PC-9 (cell line): ENCODE results near the gene CLDN15. TPM values are rescaled to one million over a fixed set of nuclear protein-coding genes. Genes with fewer than 3 reads are reported as not detected.
"Not testable (repeated sequence)": the region's sequence is repeated elsewhere in the genome, so short reads cannot be mapped to it uniquely, and the experiment has no call there.

Source experiments
- BruUV-seq: library from RNA; stranded (reverse); fragments of 400-500 nt; replicated peaks from 2 replicates; lab custom pipeline; 2021; lab: Mats Ljungman, UMichigan
- CTCF ChIA-PET: fragments of 300-600 bp; sonication (Branson Sonifier 250); formaldehyde crosslinking; loops from one replicate; lab custom pipeline; 2022; ENCODE audit warnings: antibody characterized with exemption; lab: Charles Lee
- POLR2A ChIA-PET: fragments of 300-600 bp; sonication (Branson Sonifier 250); formaldehyde crosslinking; loops from one replicate; lab custom pipeline; 2022; ENCODE audit warnings: antibody characterized with exemption; ENCODE audit not compliant: unreplicated experiment; lab: Charles Lee
- DNase-seq, 2 experiments: peaks; one replicate each; pipeline versions ENCODE4 v3.0.0 to v3.0.0-alpha.2; 2015 to 2022; ENCODE audit warnings: mixed read lengths in 1 of 2
- H2AFZ ChIP-seq: fragments of 200-600 bp; sonication (generic); 2 replicates; pipeline ENCODE4 v1.8.1; 2017; ENCODE audit warnings: antibody characterized with exemption
- H3F3A ChIP-seq: fragments of 200-600 bp; sonication (generic); 2 replicates; pipeline ENCODE4 v1.8.1; 2017; ENCODE audit warnings: antibody characterized with exemption, mild to moderate bottlenecking, low read depth; ENCODE audit not compliant: insufficient read depth
- H3K27ac ChIP-seq: fragments of 200-600 bp; sonication (generic); 2 replicates; pipeline ENCODE4 v1.6.1; 2016; ENCODE audit warnings: mixed run types
- H3K27me3 ChIP-seq: fragments of 200-600 bp; sonication (generic); 2 replicates; pipeline ENCODE4 v1.6.1; 2016; ENCODE audit warnings: low read depth, mixed run types; ENCODE audit not compliant: insufficient read depth
- H3K36me3 ChIP-seq: fragments of 200-600 bp; sonication (generic); 2 replicates; pipeline ENCODE4 v1.6.1; 2016; ENCODE audit warnings: low read depth, mixed run types
- H3K4me1 ChIP-seq: fragments of 200-600 bp; sonication (generic); replicated peaks from 2 replicates; pipeline ENCODE4 v1.6.1; 2016; ENCODE audit warnings: mixed run types; ENCODE audit not compliant: insufficient read depth
- H3K4me2 ChIP-seq: fragments of 200-600 bp; sonication (generic); 2 replicates; pipeline ENCODE4 v1.6.1; 2017; ENCODE audit warnings: mixed run types
- H3K4me3 ChIP-seq: fragments of 200-600 bp; sonication (generic); 2 replicates; pipeline ENCODE4 v1.6.1; 2016; ENCODE audit warnings: mixed run types
- H3K79me2 ChIP-seq: fragments of 200-600 bp; sonication (generic); 2 replicates; pipeline ENCODE4 v1.6.1; 2017; ENCODE audit warnings: low read depth, mixed run types
- H3K9me2 ChIP-seq: fragments of 200-600 bp; sonication (generic); 2 replicates; pipeline ENCODE4 v1.8.1; 2017; ENCODE audit warnings: mild to moderate bottlenecking; ENCODE audit not compliant: insufficient read depth
- H3K9me3 ChIP-seq: fragments of 200-600 bp; sonication (generic); 2 replicates; pipeline ENCODE4 v1.8.1; 2016; ENCODE audit warnings: low read depth; ENCODE audit not compliant: insufficient read depth
- H4K20me1 ChIP-seq: fragments of 200-600 bp; sonication (generic); 2 replicates; pipeline ENCODE4 v1.8.1; 2017; ENCODE audit not compliant: insufficient read depth
- CTCF ChIP-seq: fragments of 200-600 bp; sonication (generic); conservative IDR thresholded peaks from 2 replicates; pipeline ENCODE4 v1.6.1; 2017; ENCODE audit warnings: mixed run types, antibody characterized with exemption, mild to moderate bottlenecking, moderate library complexity
- EZH2 ChIP-seq: fragments of 200-600 bp; sonication (generic); IDR thresholded peaks from 2 replicates; pipeline ENCODE4 v1.8.0; 2017; ENCODE audit warnings: antibody characterized with exemption, low read depth
- intact Hi-C: fragments of 100-400 bp; cut with micrococcal nuclease; formaldehyde crosslinking; loops from one replicate; pipeline ENCODE4 v1.10.0; 2022; ENCODE audit not compliant: unreplicated experiment
- total RNA-seq: library from RNA; stranded (reverse); gene quantifications from 2 replicates; pipeline ENCODE4 v1.2.3, GENCODE V29; 2021

The CLDN15 gene
- total RNA-seq, 1 experiment from 2014 or later = 17.2 TPM

GRCh38 chr7:101285171-101285570, 47.6 kb upstream of the CLDN15 start:
- CTCF ChIA-PET = no interaction called here
- Histone ChIP-seq H3K27me3 (peaks cover 18% of the 10 kb centered on the region), H3K27ac (no peak overlapping the region), H3K9me3 (no peaks in the 10 kb centered on the region), H2AFZ (no peak overlapping the region), H3K4me2 (no peak overlapping the region), H3K4me3 (no peak overlapping the region), H3K4me1 (no peaks in the 10 kb centered on the region), H4K20me1 (no peaks in the 10 kb centered on the region), H3K36me3 (no peaks in the 10 kb centered on the region), H3K79me2 (no peaks in the 10 kb centered on the region), H3F3A (no peaks in the 10 kb centered on the region), H3K9me2 (no peaks in the 10 kb centered on the region)
- BruUV-seq = no TSS peak
- intact Hi-C loops = no loop called here
- POLR2A ChIA-PET = no interaction called here
- TF ChIP-seq EZH2 (no peak), CTCF (no peak)
- DNase-seq = no peak

GRCh38 chr7:101280912-101281311, 43.3 kb upstream of the CLDN15 start:
- CTCF ChIA-PET = interaction anchor here (0.6 kb wide), 1 partner anchor 576 kb away, joined by 3 read pairs; no protein-coding TSS in a partner anchor
- POLR2A ChIA-PET = interaction anchor here (0.6 kb wide), 1 partner anchor 329 kb away, joined by 4 read pairs; no protein-coding TSS in a partner anchor
- not testable (repeated sequence) for H3K4me2 ChIP-seq

GRCh38 chr7:101278461-101279292, 41.1 kb upstream of the CLDN15 start:
- intact Hi-C loops = no loop called here
- Histone ChIP-seq H3K4me1 (no peaks in the 10 kb centered on the region), H3K9me2 (no peaks in the 10 kb centered on the region), H3K27ac (no peak overlapping the region), H3K79me2 (no peaks in the 10 kb centered on the region), H3K36me3 (no peaks in the 10 kb centered on the region), H3K9me3 (no peaks in the 10 kb centered on the region), H3K4me3 (no peak overlapping the region), H3K27me3 (peaks cover 44% of the 10 kb centered on the region), H3K4me2 (no peak overlapping the region), H3F3A (no peaks in the 10 kb centered on the region), H2AFZ (no peak overlapping the region), H4K20me1 (no peaks in the 10 kb centered on the region)
- POLR2A ChIA-PET = no interaction called here
- CTCF ChIA-PET = interaction anchor here (0.6 kb wide), 1 partner anchor 179 kb away, joined by 3 read pairs; no protein-coding TSS in a partner anchor
- TF ChIP-seq CTCF (no peak), EZH2 (no peak)
- BruUV-seq = no TSS peak
- no peak for DNase-seq

More at GRCh38 chr7:101280912-101281311, 43.3 kb upstream of the CLDN15 start:
- not testable (repeated sequence) for H3K9me3 ChIP-seq, DNase-seq, H3K9me2 ChIP-seq, H3K4me1 ChIP-seq, H2AFZ ChIP-seq, H4K20me1 ChIP-seq, BruUV-seq, H3F3A ChIP-seq, H3K79me2 ChIP-seq, H3K27ac ChIP-seq, H3K4me3 ChIP-seq, H3K36me3 ChIP-seq
- intact Hi-C loops = loop anchor here (5.0 kb wide), 1 partner anchor 89 kb away; no protein-coding TSS in a partner anchor
- peaks cover 29% of the 10 kb centered on the region for H3K27me3 ChIP-seq
